ENCODE results near the gene STAG1.

- no peak for TF ChIP-seq CTCF (IDR thresholded peaks at IDR 0.05; ENCODE audit: poor library complexity, severe bottlenecking)
- TF ChIP-seq EZH2 (IDR thresholded peaks at IDR 0.05; ENCODE audit: borderline replicate concordance, insufficient read depth, low read length, poor library complexity, severe bottlenecking), result no peak
- no peak for TF ChIP-seq TAF1 (IDR thresholded peaks at IDR 0.05; ENCODE audit: low read depth)
- no peak for TF ChIP-seq EP300 (conservative IDR thresholded peaks at IDR 0.05; ENCODE audit: poor library complexity, severe bottlenecking)
- no peak for TF ChIP-seq REST (IDR thresholded peaks at IDR 0.05; ENCODE audit: borderline replicate concordance)
- no peak for TF ChIP-seq SMC3 (conservative IDR thresholded peaks at IDR 0.05; ENCODE audit: poor library complexity)
- no peak for TF ChIP-seq POLR2AphosphoS5 (IDR thresholded peaks at IDR 0.05)
- TF ChIP-seq RAD21 (conservative IDR thresholded peaks at IDR 0.05), result no peak
Observed at GRCh38 chr3:136624371-136624770, 127.8 kb downstream of the STAG1 start.

Data from neural cell (in vitro differentiated cells).